GM23248 (cell line): ENCODE data around the gene CHST13. TPM values are rescaled to one million over a fixed set of nuclear protein-coding genes. Genes with fewer than 3 reads are reported as not detected.

Experiments
- DNase-seq: peaks from one replicate; pipeline ENCODE4 v3.0.0-alpha.2; 2015
- H2AFZ ChIP-seq: fragments of 200-600 bp; sonication (generic); 2 replicates; pipeline ENCODE4 v1.6.1; 2016; ENCODE audit warnings: antibody characterized with exemption
- H3F3A ChIP-seq: fragments of 200-600 bp; sonication (generic); 2 replicates; pipeline ENCODE4 v1.6.1; 2016; ENCODE audit warnings: mild to moderate bottlenecking, antibody characterized with exemption, mixed run types; ENCODE audit not compliant: insufficient read depth
- H3K27ac ChIP-seq: fragments of 200-600 bp; sonication (generic); 2 replicates; pipeline ENCODE4 v1.5.1; 2016; ENCODE audit warnings: mild to moderate bottlenecking
- H3K27me3 ChIP-seq: fragments of 200-600 bp; sonication (generic); replicated peaks from 2 replicates; pipeline ENCODE4 v1.6.1; 2016; ENCODE audit warnings: mild to moderate bottlenecking; ENCODE audit not compliant: insufficient read depth
- H3K36me3 ChIP-seq: fragments of 200-600 bp; sonication (generic); 2 replicates; pipeline ENCODE4 v1.6.1; 2016; ENCODE audit warnings: low read depth, mild to moderate bottlenecking
- H3K4me1 ChIP-seq: fragments of 200-600 bp; sonication (generic); 2 replicates; pipeline ENCODE4 v1.6.1; 2016; ENCODE audit warnings: mild to moderate bottlenecking; ENCODE audit not compliant: insufficient read depth
- H3K4me2 ChIP-seq: fragments of 200-600 bp; sonication (generic); one replicate; pipeline ENCODE4 v1.6.1; 2016; ENCODE audit warnings: mild to moderate bottlenecking; ENCODE audit not compliant: unreplicated experiment
- H3K4me3 ChIP-seq: fragments of 200-600 bp; sonication (generic); 2 replicates; pipeline ENCODE4 v1.5.1; 2016; ENCODE audit warnings: mild to moderate bottlenecking
- H3K79me2 ChIP-seq: fragments of 200-600 bp; sonication (generic); 2 replicates; pipeline ENCODE4 v1.6.1; 2016; ENCODE audit warnings: mild to moderate bottlenecking; ENCODE audit not compliant: insufficient read depth
- H3K9ac ChIP-seq: fragments of 200-600 bp; sonication (generic); 2 replicates; pipeline ENCODE4 v1.6.1; 2016; ENCODE audit warnings: mild to moderate bottlenecking
- H3K9me2 ChIP-seq: fragments of 200-600 bp; sonication (generic); 2 replicates; pipeline ENCODE4 v1.6.1; 2016; ENCODE audit warnings: mixed run types, mild to moderate bottlenecking, moderate library complexity; ENCODE audit not compliant: insufficient read depth
- H3K9me3 ChIP-seq: fragments of 200-600 bp; sonication (generic); one replicate; pipeline ENCODE4 v1.6.1; 2017; ENCODE audit warnings: low read depth
- H4K20me1 ChIP-seq: fragments of 200-600 bp; sonication (generic); 2 replicates; pipeline ENCODE4 v1.6.0; 2016; ENCODE audit not compliant: insufficient read depth
- EZH2 ChIP-seq: fragments of 200-600 bp; sonication (generic); IDR thresholded peaks from 2 replicates; pipeline ENCODE4 v1.6.1; 2018; ENCODE audit warnings: antibody characterized with exemption, mild to moderate bottlenecking; ENCODE audit not compliant: insufficient read depth, poor library complexity, severe bottlenecking
- EZH2phosphoT487 ChIP-seq: fragments of 200-600 bp; sonication (generic); IDR thresholded peaks from 2 replicates; pipeline ENCODE4 v1.6.1; 2018; ENCODE audit warnings: antibody characterized with exemption, moderate library complexity, mild to moderate bottlenecking, low read depth; ENCODE audit not compliant: insufficient read depth
- WGBS, 2 experiments: methylation state at CpG; one replicate each; pipeline ENCODE4 v1.1.6; 2015 to 2017; ENCODE audit warnings: low lambda C conversion rate in 2 of 2, low coverage in 1 of 2; ENCODE audit errors: missing lambda C conversion rate in 2 of 2; 5-methylcytosine and 5-hydroxymethylcytosine counted together
- in situ Hi-C: fragments of 300-500 bp; cut with MboI; formaldehyde crosslinking; loops from 2 replicates; pipeline ENCODE4 v1.15.0; 2020
- polyA plus RNA-seq: library from polyadenylated mRNA; unstranded; fragments of >200 nt; fragmentation: Nextera tagmentation; extraction: Ambion mirVana; gene quantifications from 2 replicates; pipeline ENCODE4 v1.2.1, GENCODE V29; 2016
- total RNA-seq: library from RNA; depleted of rRNA; stranded (reverse); fragments of >200 nt; shearing (Covaris generic); gene quantifications from 2 replicates; pipeline ENCODE4 v1.2.3, GENCODE V29; 2014

CHST13 gene
- total and polyA plus RNA-seq, 2 experiments from 2014 or later = 0.11 TPM; not detected in 1

GRCh38 chr3:126525091-126525852 lies 1.3 kb downstream of the CHST13 start:
- TF ChIP-seq EZH2phosphoT487 = no peak
- no peak for TF ChIP-seq EZH2
- Histone ChIP-seq H3K4me2 (no peak overlapping the region), H3K27ac (no peak overlapping the region), H3K36me3 (no peaks in the 10 kb centered on the region), H3F3A (no peaks in the 10 kb centered on the region), H3K4me1 (no peaks in the 10 kb centered on the region), H3K9me3 (no peaks in the 10 kb centered on the region), H3K9me2 (no peaks in the 10 kb centered on the region), H3K27me3 (0 out of 2 replicates have a peak, but pooled peaks cover 12% of the 10 kb centered on the region), H3K79me2 (no peaks in the 10 kb centered on the region), H3K4me3 (no peak overlapping the region), H3K9ac (no peak overlapping the region), H4K20me1 (no peaks in the 10 kb centered on the region), H2AFZ (no peak overlapping the region)
- 55 to 66% methylated on average over 11 to 12 of the region's 12 CpGs for whole genome bisulfite sequencing, 2 experiments
- in situ Hi-C loops = no loop called here
- no peak for DNase-seq

GRCh38 chr3:126525853-126526667 lies 2.1 kb downstream of the CHST13 start:
- in situ Hi-C loops = no loop called here

GRCh38 chr3:126526668-126527005 lies 2.7 kb downstream of the CHST13 start:
- Histone ChIP-seq H3K79me2 (no peaks in the 10 kb centered on the region), H3K4me2 (no peak overlapping the region)

More at GRCh38 chr3:126525853-126526667, 2.1 kb downstream of the CHST13 start:
- Histone ChIP-seq H3K4me2 (no peak overlapping the region), H3K27me3 (0 out of 2 replicates have a peak, but pooled peaks cover 12% of the 10 kb centered on the region), H4K20me1 (no peaks in the 10 kb centered on the region), H3K9me2 (no peaks in the 10 kb centered on the region), H3K9me3 (no peaks in the 10 kb centered on the region), H3K79me2 (no peaks in the 10 kb centered on the region), H3K36me3 (no peaks in the 10 kb centered on the region), H2AFZ (no peak overlapping the region), H3F3A (no peaks in the 10 kb centered on the region), H3K27ac (no peak overlapping the region), H3K4me1 (no peaks in the 10 kb centered on the region), H3K9ac (no peak overlapping the region), H3K4me3 (no peak overlapping the region)
- TF ChIP-seq EZH2phosphoT487 (no peak), EZH2 (no peak)
- DNase-seq = no peak
- WGBS, 2 experiments = 80 to 84% methylated on average over 8 of the region's 8 CpGs

GRCh38 chr3:126527006-126527405 lies 3.1 kb downstream of the CHST13 start:
- H3K4me1 ChIP-seq = no peaks in the 10 kb centered on the region
- H3K4me3 ChIP-seq = no peak overlapping the region
- no peaks in the 10 kb centered on the region for H3K79me2 ChIP-seq
- no peak overlapping the region for H3K9ac ChIP-seq
- H2AFZ ChIP-seq = no peak overlapping the region
- in situ Hi-C loops = no loop called here
- no peak overlapping the region for H3K27ac ChIP-seq
- no peak overlapping the region for H3K4me2 ChIP-seq
- H3F3A ChIP-seq = no peaks in the 10 kb centered on the region
- DNase-seq = no peak
- no peaks in the 10 kb centered on the region for H3K9me3 ChIP-seq
- 88 to 90% methylated on average over 6 to 7 of the region's 7 CpGs for WGBS, 2 experiments
- H3K27me3 ChIP-seq = 0 out of 2 replicates have a peak, but pooled peaks cover 19% of the 10 kb centered on the region
- H4K20me1 ChIP-seq = no peaks in the 10 kb centered on the region
- no peaks in the 10 kb centered on the region for H3K9me2 ChIP-seq
- H3K36me3 ChIP-seq = no peaks in the 10 kb centered on the region
- TF ChIP-seq EZH2phosphoT487 = no peak
- no peak for TF ChIP-seq EZH2

More at GRCh38 chr3:126526668-126527005, 2.7 kb downstream of the CHST13 start:
- Histone ChIP-seq H3F3A (no peaks in the 10 kb centered on the region), H3K36me3 (no peaks in the 10 kb centered on the region), H3K9me3 (no peaks in the 10 kb centered on the region), H3K27me3 (0 out of 2 replicates have a peak, but pooled peaks cover 16% of the 10 kb centered on the region), H3K27ac (no peak overlapping the region), H3K9ac (no peak overlapping the region), H3K9me2 (no peaks in the 10 kb centered on the region), H3K4me1 (no peaks in the 10 kb centered on the region), H4K20me1 (no peaks in the 10 kb centered on the region), H3K4me3 (no peak overlapping the region), H2AFZ (no peak overlapping the region)
- TF ChIP-seq EZH2 = no peak
- in situ Hi-C loops = no loop called here
- WGBS, 2 experiments = 75 to 81% methylated on average over 7 of the region's 7 CpGs
- no peak for DNase-seq
